ENCODE data around the gene CCDC171. TPM values are rescaled to one million over a fixed set of nuclear protein-coding genes. Genes with fewer than 3 reads are reported as not detected.
"Not testable (repeated sequence)": the region's sequence is repeated elsewhere in the genome, so short reads cannot be mapped to it uniquely, and the experiment has no call there.

The CCDC171 gene
- total RNA-seq, 1 donor from 2014 or later: 1.2 TPM

- no peaks in the 10 kb centered on the region for H3K27me3 Mint-ChIP-seq (ENCODE audit: low read depth, unreplicated experiment)
- no peak for FAIRE-seq
- no peak overlapping the region for H3K27ac ChIP-seq (ENCODE audit: low read depth, low read length)
- TF ChIP-seq CTCF (IDR thresholded peaks at IDR 0.05; ENCODE audit: insufficient read depth, low read depth, low read length): no peak
- no peak for TF ChIP-seq EZH2 (IDR thresholded peaks at IDR 0.05; ENCODE audit: insufficient read depth, low read length)
- no peaks in the 10 kb centered on the region for H3K36me3 Mint-ChIP-seq (ENCODE audit: low read depth, unreplicated experiment)
- no peak overlapping the region for H2AFZ ChIP-seq (ENCODE audit: low read depth, low read length)
- H3K4me1 Mint-ChIP-seq (ENCODE audit: low read depth, unreplicated experiment): peaks cover 3% of the 10 kb centered on the region
- H3K27me3 ChIP-seq (ENCODE audit: insufficient read depth, low read length): no peaks in the 10 kb centered on the region
- H3K4me3 ChIP-seq (ENCODE audit: insufficient read depth, low read depth, low read length): no peak overlapping the region
- no peaks in the 10 kb centered on the region for H4K20me1 ChIP-seq (ENCODE audit: insufficient read depth, low read length)
- H3K9me3 ChIP-seq (ENCODE audit: insufficient read depth, low read depth, low read length): no peaks in the 10 kb centered on the region
- no peaks in the 10 kb centered on the region for H3K4me1 ChIP-seq (ENCODE audit: insufficient read depth, low read length)
- DNase-seq (ENCODE audit: low read depth): no peak
- H3K4me2 ChIP-seq (ENCODE audit: low read length): no peak overlapping the region
- H3K4me3 Mint-ChIP-seq (ENCODE audit: unreplicated experiment): no peak overlapping the region
- no peaks in the 10 kb centered on the region for H3K36me3 ChIP-seq (ENCODE audit: insufficient read depth, low read length)
- no peak overlapping the region for H3K9ac ChIP-seq (ENCODE audit: low read length)
- no peaks in the 10 kb centered on the region for H3K79me2 ChIP-seq (ENCODE audit: insufficient read depth, low read length)
- no peak overlapping the region for H3K27ac Mint-ChIP-seq (ENCODE audit: unreplicated experiment)
- peaks cover 5% of the 10 kb centered on the region for H3K9me3 Mint-ChIP-seq (ENCODE audit: unreplicated experiment)
Observed at GRCh38 chr9:15786616-15787015, 233.8 kb downstream of the CCDC171 start.

- not testable (repeated sequence) for H3K4me1 Mint-ChIP-seq (ENCODE audit: low read depth, unreplicated experiment); H3K36me3 ChIP-seq (ENCODE audit: insufficient read depth, low read length); H3K4me2 ChIP-seq (ENCODE audit: low read length); H3K9me3 ChIP-seq (ENCODE audit: insufficient read depth, low read depth, low read length); DNase-seq (ENCODE audit: low read depth); H3K36me3 Mint-ChIP-seq (ENCODE audit: low read depth, unreplicated experiment); H3K9ac ChIP-seq (ENCODE audit: low read length); H3K4me3 ChIP-seq (ENCODE audit: insufficient read depth, low read depth, low read length); FAIRE-seq; H2AFZ ChIP-seq (ENCODE audit: low read depth, low read length); H3K27ac ChIP-seq (ENCODE audit: low read depth, low read length); H3K27ac Mint-ChIP-seq (ENCODE audit: unreplicated experiment); H3K4me1 ChIP-seq (ENCODE audit: insufficient read depth, low read length); H3K4me3 Mint-ChIP-seq (ENCODE audit: unreplicated experiment); H4K20me1 ChIP-seq (ENCODE audit: insufficient read depth, low read length); H3K9me3 Mint-ChIP-seq (ENCODE audit: unreplicated experiment); H3K27me3 ChIP-seq (ENCODE audit: insufficient read depth, low read length); H3K79me2 ChIP-seq (ENCODE audit: insufficient read depth, low read length); H3K27me3 Mint-ChIP-seq (ENCODE audit: low read depth, unreplicated experiment)
Observed at GRCh38 chr9:15810219-15810899, 257.5 kb downstream of the CCDC171 start.

- Mint-ChIP-seq H3K4me1 (ENCODE audit: low read depth, unreplicated experiment) (no peaks in the 10 kb centered on the region), H3K27me3 (ENCODE audit: low read depth, unreplicated experiment) (no peaks in the 10 kb centered on the region), H3K27ac (ENCODE audit: unreplicated experiment) (no peak overlapping the region), H3K4me3 (ENCODE audit: unreplicated experiment) (no peak overlapping the region), H3K9me3 (ENCODE audit: unreplicated experiment) (peaks cover 2% of the 10 kb centered on the region), H3K36me3 (ENCODE audit: low read depth, unreplicated experiment) (no peaks in the 10 kb centered on the region)
- H3K9ac ChIP-seq (ENCODE audit: low read length): no peak overlapping the region
- DNase-seq (ENCODE audit: low read depth) (no peak), FAIRE-seq (no peak)
- H3K9me3 ChIP-seq (ENCODE audit: insufficient read depth, low read depth, low read length): no peaks in the 10 kb centered on the region
- no peak overlapping the region for H2AFZ ChIP-seq (ENCODE audit: low read depth, low read length)
- H3K4me2 ChIP-seq (ENCODE audit: low read length): no peak overlapping the region
- no peaks in the 10 kb centered on the region for H3K79me2 ChIP-seq (ENCODE audit: insufficient read depth, low read length)
- H3K4me3 ChIP-seq (ENCODE audit: insufficient read depth, low read depth, low read length): no peak overlapping the region
- H3K27ac ChIP-seq (ENCODE audit: low read depth, low read length): no peak overlapping the region
- no peak for TF ChIP-seq EZH2 (IDR thresholded peaks at IDR 0.05; ENCODE audit: insufficient read depth, low read length)
- TF ChIP-seq CTCF (IDR thresholded peaks at IDR 0.05; ENCODE audit: insufficient read depth, low read depth, low read length): no peak
- no peaks in the 10 kb centered on the region for H4K20me1 ChIP-seq (ENCODE audit: insufficient read depth, low read length)
- H3K27me3 ChIP-seq (ENCODE audit: insufficient read depth, low read length): no peaks in the 10 kb centered on the region
- no peaks in the 10 kb centered on the region for H3K4me1 ChIP-seq (ENCODE audit: insufficient read depth, low read length)
- H3K36me3 ChIP-seq (ENCODE audit: insufficient read depth, low read length): no peaks in the 10 kb centered on the region
Observed at GRCh38 chr9:15813076-15813475, 260.2 kb downstream of the CCDC171 start.

All from astrocyte (in vitro differentiated cells and primary cell).